ENCODE data around the gene DEPDC5.
"Not testable (repeated sequence)": the region's sequence is repeated elsewhere in the genome, so short reads cannot be mapped to it uniquely, and the experiment has no call there.

Gene DEPDC5

GRCh38 chr22:31749636-31750364, 4.0 kb upstream of the DEPDC5 start, which contains the start of gene PRR14L:
Gene PRR14L, minus strand, starts transcription at chr22:31750132. Its CDS starts 11,272 bp downstream, at chr22:31738860.
- DNase-seq (ENCODE audit: low read depth): peak; percentile 56

- no peak for DNase-seq (ENCODE audit: low read depth)
Observed at GRCh38 chr22:31750365-31751284, 3.2 kb upstream of the DEPDC5 start.

- DNase-seq (ENCODE audit: low read depth): no peak
Observed at GRCh38 chr22:31752096-31752847, 1.5 kb upstream of the DEPDC5 start.

DNA sequence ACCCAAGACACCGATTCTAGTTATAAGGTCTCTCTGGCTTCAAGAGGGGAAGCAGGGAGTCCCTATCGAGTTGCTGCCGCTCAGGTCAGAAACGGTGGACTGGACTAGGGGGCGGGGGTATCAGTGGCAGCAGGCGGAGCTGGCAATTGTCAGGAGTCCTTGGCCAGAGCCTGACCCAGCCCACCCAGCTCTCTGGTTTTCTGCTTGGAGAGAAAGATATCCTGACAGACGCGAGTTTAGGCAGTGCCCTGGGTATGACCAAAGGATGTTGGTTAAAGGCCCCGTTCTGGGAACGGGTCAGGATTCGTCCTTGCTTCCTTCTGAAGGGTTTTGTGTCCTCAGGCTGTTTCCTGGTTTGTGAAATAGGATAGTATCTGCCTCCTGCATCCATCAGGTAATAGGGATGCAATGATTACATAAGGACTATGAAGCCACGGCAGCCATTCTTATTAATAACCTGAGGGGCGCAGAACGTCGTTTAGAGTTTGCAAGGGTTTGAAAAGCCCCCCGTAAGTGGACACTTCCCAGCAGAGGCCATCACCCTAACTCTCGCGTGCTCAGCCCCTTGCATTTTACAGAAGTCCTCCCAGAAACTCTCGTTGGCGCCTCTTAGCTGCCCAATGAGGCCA, 700 bp upstream of the DEPDC5 start:
- no peak for DNase-seq (ENCODE audit: low read depth)

DNA sequence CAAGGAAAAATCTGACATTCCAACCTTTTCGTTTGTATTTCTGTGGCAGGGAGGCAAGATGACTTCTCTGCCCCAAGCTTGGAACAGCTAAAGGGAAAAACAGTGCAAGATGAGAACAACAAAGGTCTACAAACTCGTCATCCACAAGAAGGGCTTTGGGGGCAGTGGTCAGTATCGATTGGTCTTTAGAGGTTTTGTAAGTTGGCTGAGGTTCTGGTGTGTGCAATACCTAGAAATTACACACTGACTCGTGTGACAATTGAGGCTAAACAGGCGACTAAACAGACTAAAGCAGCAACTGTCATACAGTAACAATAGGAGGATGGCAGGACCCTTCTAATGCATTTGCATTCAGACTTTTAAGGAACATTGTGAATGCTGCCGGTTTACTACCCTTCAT, 994 bp downstream of the DEPDC5 start:
- DNase-seq (ENCODE audit: low read depth): no peak

DNA sequence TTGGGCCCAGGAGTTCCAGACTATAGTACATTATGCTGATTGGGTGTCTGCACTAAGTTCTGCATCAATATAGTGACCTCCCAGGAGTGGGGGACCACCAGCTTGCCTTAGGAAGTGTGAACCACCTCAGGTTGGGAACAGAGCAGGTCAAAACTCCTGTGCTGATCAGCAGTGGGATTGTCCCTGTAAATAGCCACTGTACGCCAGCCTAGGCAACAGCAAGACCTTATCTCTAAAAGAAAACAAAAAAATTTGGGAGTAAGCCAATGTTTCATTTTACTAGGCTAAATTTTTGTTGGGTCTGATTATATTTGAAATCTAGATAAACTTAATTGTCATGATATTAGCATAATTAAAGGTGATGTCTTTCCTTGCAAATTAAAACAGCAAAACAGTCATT, 3.4 kb downstream of the DEPDC5 start:
- DNase-seq (ENCODE audit: low read depth): no peak

- DNase-seq (ENCODE audit: low read depth): not testable (repeated sequence)
Observed at GRCh38 chr22:31758860-31759259, 5.0 kb downstream of the DEPDC5 start.

- no peak for DNase-seq (ENCODE audit: low read depth)
Observed at GRCh38 chr22:31764785-31765184, 11.0 kb downstream of the DEPDC5 start.

DNA sequence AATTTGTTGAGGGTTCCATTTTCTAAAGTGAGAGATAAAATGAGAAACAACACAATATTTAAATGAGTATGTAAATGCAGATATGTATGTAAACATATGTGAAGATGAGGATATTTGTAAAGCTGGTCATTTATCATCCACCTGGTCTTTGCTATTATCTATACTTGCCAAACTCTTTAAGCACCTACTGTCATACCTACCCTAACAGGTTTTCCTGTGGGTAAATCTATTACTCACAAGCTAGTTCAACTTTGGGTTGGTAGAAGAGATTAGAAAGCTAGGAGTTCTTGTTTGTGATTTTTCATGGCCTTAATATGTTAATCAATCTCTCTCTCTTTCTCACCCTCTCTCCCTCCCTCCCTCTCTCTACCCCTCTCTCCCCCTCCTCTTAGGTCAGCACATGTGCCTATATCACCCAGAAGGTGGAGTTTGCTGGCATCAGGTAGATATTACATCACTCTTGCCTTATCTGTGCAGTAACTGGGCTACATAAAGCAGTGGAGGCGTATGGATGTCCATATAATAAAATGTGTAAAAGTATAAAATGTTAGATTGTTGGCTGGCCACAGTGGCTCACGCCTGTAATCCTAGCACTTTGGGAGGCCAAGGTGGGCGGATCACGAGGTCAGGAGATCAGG, 14.7 kb downstream of the DEPDC5 start:
- DNase-seq (ENCODE audit: low read depth): no peak

DNA sequence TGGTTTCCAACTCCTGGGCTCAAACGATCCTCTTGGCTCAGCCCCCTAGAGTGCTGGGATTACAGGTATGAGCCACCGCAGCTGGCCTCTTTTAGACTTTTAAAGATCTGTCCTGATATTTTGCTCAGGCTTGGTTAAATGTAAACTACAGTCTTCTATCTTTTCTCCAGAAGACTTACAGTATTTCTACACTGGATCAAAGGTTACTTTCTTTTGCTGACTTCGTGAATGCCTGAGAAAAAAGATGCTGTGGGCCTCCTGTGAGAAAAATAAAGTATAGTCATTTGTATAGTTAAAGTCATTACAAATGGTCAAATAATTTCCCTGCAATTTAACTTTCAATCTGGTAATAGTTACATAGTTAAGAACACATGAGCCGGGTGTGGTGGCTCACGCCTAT, 19.6 kb downstream of the DEPDC5 start:
- DNase-seq (ENCODE audit: low read depth): no peak

- no peak for DNase-seq (ENCODE audit: low read depth)
Observed at GRCh38 chr22:31776231-31776630, 22.4 kb downstream of the DEPDC5 start.

DNA sequence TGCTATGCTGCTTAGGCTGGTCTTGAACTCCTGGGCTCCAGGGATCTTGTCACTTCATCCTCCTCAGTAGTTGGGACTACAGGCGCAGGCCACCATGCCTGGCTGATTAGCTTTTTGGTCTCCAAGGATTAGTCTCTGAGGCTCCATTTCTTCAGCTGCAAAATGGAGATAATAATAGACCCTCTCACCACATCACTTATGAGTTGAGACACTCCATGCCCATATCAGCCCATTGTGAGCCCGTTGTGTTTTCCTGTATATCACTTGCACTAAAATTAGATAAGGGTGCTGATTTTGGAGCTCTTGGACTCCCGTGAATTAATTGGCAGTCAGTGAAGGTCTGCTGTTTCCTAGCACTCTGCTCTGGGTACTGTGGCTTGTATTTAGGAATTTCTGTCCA, 36.0 kb downstream of the DEPDC5 start:
- no peak for DNase-seq (ENCODE audit: low read depth)

- DNase-seq (ENCODE audit: low read depth): no peak
Observed at GRCh38 chr22:31790240-31790639, 36.4 kb downstream of the DEPDC5 start.

DNA sequence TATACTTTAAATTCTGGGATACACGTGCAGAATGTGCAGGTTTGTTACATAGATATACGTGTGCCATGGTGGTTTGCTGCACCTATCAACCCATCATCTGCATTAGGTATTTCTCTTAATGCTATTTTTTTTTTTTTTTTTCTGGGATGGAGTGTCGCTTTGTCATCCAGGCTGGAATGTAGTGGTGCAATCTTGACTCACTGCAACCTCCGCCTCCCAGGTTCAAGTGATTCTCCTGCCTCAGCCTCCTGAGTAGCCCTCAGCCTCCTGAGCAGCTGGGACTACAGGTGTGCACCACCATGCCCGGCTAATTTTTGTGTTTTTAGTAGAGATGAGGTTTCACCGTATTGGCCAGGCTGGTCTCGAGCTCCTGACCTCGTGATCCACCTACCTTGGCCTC, 45.5 kb downstream of the DEPDC5 start:
- DNase-seq (ENCODE audit: low read depth): not testable (repeated sequence)

GRCh38 chr22:31800065-31800464, 46.2 kb downstream of the DEPDC5 start:
- DNase-seq (ENCODE audit: low read depth): peak; percentile 23

DNA sequence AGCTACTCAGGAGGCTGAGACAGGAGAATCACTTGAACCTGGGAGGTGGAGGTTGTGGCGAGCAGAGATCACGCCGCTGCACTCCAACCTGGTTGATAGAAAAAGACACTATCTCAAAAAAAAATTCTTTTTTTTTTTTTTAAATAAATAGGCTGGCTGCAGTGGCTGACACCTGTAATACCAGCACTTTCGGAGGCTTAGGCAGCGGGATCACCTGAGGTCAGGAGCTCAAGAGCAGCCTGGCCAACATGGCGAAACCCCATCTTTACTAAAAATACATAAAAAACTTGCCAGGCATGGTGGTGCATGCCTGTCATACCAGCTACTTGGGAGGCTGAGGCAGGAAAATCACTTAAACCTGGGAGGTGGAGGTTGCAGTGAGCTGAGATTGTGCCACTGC, 47.0 kb downstream of the DEPDC5 start:
- DNase-seq (ENCODE audit: low read depth): not testable (repeated sequence)

DNA sequence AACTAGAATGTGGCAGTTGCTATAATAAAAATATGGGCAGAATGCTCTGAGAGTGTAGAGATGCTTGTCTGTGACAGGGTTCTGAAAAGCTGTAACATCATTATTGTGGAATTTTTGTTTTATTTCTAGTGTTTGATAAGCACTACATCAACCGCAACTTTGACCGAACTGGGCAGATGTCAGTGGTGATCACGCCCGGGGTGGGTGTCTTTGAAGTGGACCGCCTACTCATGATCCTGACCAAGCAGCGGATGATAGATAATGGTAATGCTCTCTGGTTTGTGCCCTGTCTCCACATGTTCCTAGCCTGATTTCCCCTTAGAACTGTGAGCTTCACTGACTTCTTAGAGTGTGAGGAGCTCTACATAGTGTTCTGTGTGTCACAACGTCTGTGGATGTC, 48.8 kb downstream of the DEPDC5 start:
- no peak for DNase-seq (ENCODE audit: low read depth)

GRCh38 chr22:31806751-31807150, 52.9 kb downstream of the DEPDC5 start:
- no peak for DNase-seq (ENCODE audit: low read depth)

GRCh38 chr22:31812977-31813605, 59.3 kb downstream of the DEPDC5 start:
- no peak for DNase-seq (ENCODE audit: low read depth)

- not testable (repeated sequence) for DNase-seq (ENCODE audit: low read depth)
Observed at GRCh38 chr22:31813898-31814297, 60.1 kb downstream of the DEPDC5 start.

- DNase-seq (ENCODE audit: low read depth): no peak
Observed at GRCh38 chr22:31814942-31815341, 61.1 kb downstream of the DEPDC5 start.
